ENCODE measurements around the gene C1QTNF12.

Gene C1QTNF12

DNA sequence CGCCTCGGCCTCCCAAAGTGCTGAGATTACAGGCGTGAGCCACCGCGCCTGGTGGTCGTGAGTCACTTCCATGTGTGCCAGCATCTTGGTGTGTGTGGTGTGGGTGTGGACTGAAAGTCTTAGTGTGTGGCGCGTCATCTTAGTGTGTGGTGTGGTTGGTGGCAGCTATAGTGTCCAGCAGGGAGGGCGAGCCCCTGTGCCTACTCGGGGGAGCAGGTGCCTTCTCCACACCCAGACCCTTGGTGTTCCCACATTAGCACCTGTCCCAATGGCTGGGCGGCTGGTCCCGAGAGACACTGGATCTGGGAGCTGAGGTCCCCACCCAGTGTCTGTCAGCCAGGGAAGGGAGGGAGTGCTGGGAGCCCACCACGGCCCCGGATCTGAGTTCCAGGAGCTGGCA is 36.5 kb upstream of the C1QTNF12 start:
- Histone ChIP-seq H3K27ac (replicated peaks) (no peak overlapping the region), H3K4me3 (replicated peaks; ENCODE audit: insufficient read depth, low read length) (no peak overlapping the region), H3K27me3 (ENCODE audit: insufficient read depth, poor library complexity, severe bottlenecking) (no peaks in the 10 kb centered on the region)
- TF ChIP-seq, protein P1, sequence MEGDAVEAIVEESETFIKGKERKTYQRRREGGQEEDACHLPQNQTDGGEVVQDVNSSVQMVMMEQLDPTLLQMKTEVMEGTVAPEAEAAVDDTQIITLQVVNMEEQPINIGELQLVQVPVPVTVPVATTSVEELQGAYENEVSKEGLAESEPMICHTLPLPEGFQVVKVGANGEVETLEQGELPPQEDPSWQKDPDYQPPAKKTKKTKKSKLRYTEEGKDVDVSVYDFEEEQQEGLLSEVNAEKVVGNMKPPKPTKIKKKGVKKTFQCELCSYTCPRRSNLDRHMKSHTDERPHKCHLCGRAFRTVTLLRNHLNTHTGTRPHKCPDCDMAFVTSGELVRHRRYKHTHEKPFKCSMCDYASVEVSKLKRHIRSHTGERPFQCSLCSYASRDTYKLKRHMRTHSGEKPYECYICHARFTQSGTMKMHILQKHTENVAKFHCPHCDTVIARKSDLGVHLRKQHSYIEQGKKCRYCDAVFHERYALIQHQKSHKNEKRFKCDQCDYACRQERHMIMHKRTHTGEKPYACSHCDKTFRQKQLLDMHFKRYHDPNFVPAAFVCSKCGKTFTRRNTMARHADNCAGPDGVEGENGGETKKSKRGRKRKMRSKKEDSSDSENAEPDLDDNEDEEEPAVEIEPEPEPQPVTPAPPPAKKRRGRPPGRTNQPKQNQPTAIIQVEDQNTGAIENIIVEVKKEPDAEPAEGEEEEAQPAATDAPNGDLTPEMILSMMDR (IDR thresholded peaks at IDR 0.05; ENCODE audit: insufficient read depth, low read length): no peak
- TF ChIP-seq POLR2AphosphoS5 (IDR thresholded peaks at IDR 0.05; ENCODE audit: low read depth) (no peak), SPI1 (IDR thresholded peaks at IDR 0.05; ENCODE audit: borderline replicate concordance, low read depth) (no peak), GABPA (IDR thresholded peaks at IDR 0.05; ENCODE audit: low read depth) (no peak)
- TF ChIP-seq, protein P2, sequence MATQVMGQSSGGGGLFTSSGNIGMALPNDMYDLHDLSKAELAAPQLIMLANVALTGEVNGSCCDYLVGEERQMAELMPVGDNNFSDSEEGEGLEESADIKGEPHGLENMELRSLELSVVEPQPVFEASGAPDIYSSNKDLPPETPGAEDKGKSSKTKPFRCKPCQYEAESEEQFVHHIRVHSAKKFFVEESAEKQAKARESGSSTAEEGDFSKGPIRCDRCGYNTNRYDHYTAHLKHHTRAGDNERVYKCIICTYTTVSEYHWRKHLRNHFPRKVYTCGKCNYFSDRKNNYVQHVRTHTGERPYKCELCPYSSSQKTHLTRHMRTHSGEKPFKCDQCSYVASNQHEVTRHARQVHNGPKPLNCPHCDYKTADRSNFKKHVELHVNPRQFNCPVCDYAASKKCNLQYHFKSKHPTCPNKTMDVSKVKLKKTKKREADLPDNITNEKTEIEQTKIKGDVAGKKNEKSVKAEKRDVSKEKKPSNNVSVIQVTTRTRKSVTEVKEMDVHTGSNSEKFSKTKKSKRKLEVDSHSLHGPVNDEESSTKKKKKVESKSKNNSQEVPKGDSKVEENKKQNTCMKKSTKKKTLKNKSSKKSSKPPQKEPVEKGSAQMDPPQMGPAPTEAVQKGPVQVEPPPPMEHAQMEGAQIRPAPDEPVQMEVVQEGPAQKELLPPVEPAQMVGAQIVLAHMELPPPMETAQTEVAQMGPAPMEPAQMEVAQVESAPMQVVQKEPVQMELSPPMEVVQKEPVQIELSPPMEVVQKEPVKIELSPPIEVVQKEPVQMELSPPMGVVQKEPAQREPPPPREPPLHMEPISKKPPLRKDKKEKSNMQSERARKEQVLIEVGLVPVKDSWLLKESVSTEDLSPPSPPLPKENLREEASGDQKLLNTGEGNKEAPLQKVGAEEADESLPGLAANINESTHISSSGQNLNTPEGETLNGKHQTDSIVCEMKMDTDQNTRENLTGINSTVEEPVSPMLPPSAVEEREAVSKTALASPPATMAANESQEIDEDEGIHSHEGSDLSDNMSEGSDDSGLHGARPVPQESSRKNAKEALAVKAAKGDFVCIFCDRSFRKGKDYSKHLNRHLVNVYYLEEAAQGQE (IDR thresholded peaks at IDR 0.05; ENCODE audit: insufficient replicate concordance, low read depth): no peak
- no peak for DNase-seq (ENCODE audit: low read depth in 1 of 2, low spot score in 1 of 2)

GRCh38 chr1:1281533-1282321 is 35.2 kb upstream of the C1QTNF12 start:
- Histone ChIP-seq H3K27me3 (ENCODE audit: insufficient read depth, poor library complexity, severe bottlenecking) (no peaks in the 10 kb centered on the region), H3K27ac (replicated peaks) (no peak overlapping the region), H3K4me3 (replicated peaks; ENCODE audit: insufficient read depth, low read length) (no peak overlapping the region)
- no peak for DNase-seq (ENCODE audit: low read depth in 1 of 2, low spot score in 1 of 2)
- TF ChIP-seq, protein P2 (IDR thresholded peaks at IDR 0.05; ENCODE audit: insufficient replicate concordance, low read depth): no peak
- TF ChIP-seq SPI1 (IDR thresholded peaks at IDR 0.05; ENCODE audit: borderline replicate concordance, low read depth) (no peak), POLR2AphosphoS5 (IDR thresholded peaks at IDR 0.05; ENCODE audit: low read depth) (no peak), GABPA (IDR thresholded peaks at IDR 0.05; ENCODE audit: low read depth) (no peak)
- TF ChIP-seq, protein P1 (IDR thresholded peaks at IDR 0.05; ENCODE audit: insufficient read depth, low read length): no peak

DNA sequence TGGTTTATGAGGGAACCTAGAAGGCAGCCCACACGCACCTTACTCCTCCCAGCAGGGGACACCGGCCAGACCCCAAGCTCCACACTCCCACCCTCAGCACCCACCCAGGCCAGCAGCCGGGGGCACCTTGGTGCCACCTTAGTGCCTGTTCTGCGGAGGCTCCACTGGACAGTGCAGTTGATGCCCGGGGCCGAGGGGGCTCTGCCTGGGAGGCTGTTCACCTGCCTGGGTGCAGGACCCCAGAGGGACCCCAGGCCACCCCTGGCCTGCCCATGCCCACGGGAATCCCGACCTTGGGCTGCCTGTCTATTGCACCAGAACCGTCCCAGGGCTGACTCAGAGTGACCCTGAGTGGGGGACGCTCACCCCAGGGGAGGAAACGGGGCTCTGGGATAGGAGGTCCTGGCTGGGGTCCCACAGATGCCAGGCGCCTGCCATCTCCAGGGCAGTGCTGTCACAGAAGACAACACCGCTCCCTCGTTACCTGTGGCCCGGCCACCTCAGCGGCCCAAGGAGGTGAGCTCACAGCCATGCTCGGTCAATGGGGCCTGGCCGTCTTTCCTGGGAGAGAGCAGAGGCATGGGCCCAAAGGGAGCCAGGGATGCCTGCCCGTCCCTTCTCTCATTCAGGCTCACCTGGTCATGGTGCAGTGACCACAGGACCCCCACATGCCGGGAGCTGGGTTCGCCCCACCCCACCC is 34.4 kb upstream of the C1QTNF12 start:
- Histone ChIP-seq H3K27me3 (ENCODE audit: insufficient read depth, poor library complexity, severe bottlenecking) (no peaks in the 10 kb centered on the region), H3K27ac (replicated peaks) (no peak overlapping the region), H3K4me3 (replicated peaks; ENCODE audit: insufficient read depth, low read length) (no peak overlapping the region)
- TF ChIP-seq, protein P2 (IDR thresholded peaks at IDR 0.05; ENCODE audit: insufficient replicate concordance, low read depth): no peak
- TF ChIP-seq POLR2AphosphoS5 (IDR thresholded peaks at IDR 0.05; ENCODE audit: low read depth): no peak
- TF ChIP-seq, protein P1 (IDR thresholded peaks at IDR 0.05; ENCODE audit: insufficient read depth, low read length): no peak
- no peak for TF ChIP-seq SPI1 (IDR thresholded peaks at IDR 0.05; ENCODE audit: borderline replicate concordance, low read depth)
- TF ChIP-seq GABPA (IDR thresholded peaks at IDR 0.05; ENCODE audit: low read depth): no peak
- DNase-seq (ENCODE audit: low read depth in 1 of 2, low spot score in 1 of 2): no peak

Data from HL-60 (cell line).